HepG2 (cell line): ENCODE results near the gene ACADS. TPM values are rescaled to one million over a fixed set of nuclear protein-coding genes. Genes with fewer than 3 reads are reported as not detected.

Source experiments
- ATAC-seq: fragments of 200-7000 bp; cut with Tn5 transposase; 3 replicates; pipeline ENCODE4 v1.9.1; 2020; ENCODE audit warnings: mild to moderate bottlenecking, moderate library complexity
- BruUV-seq: library from RNA; stranded (reverse); fragments of 400-500 nt; replicated peaks from 2 replicates; lab custom pipeline; 2021; lab: Mats Ljungman, UMichigan
- CTCF ChIA-PET: fragments of 300-600 bp; formaldehyde crosslinking; extraction: SDS; loops from one replicate; lab custom pipeline; 2021; ENCODE audit warnings: low total read pairs, inconsistent platforms, low intra/inter-chr PET ratio; lab: Yijun Ruan, JAX
- POLR2A ChIA-PET: fragments of 350-600 bp; sonication (Branson Sonifier 250); formaldehyde crosslinking; loops from one replicate; lab custom pipeline; 2020; ENCODE audit warnings: antibody characterized with exemption, inconsistent platforms; lab: Yijun Ruan, JAX
- DNase-seq: peaks from one replicate; pipeline ENCODE4 v3.0.0-alpha.2; 2015; ENCODE audit warnings: low spot score
- FAIRE-seq: peaks from 3 replicates; lab custom pipeline; 2011; peaks lifted over from hg19 to GRCh38; lab: Jason Lieb, UNC
- H2AFZ ChIP-seq: one replicate; pipeline ENCODE4 v1.6.1; 2011; ENCODE audit warnings: low read length, inconsistent platforms
- H3K27ac ChIP-seq: fragments of 300-600 bp; 3 replicates; pipeline ENCODE4 v1.8.0; 2011; ENCODE audit warnings: mixed run types, mild to moderate bottlenecking, mixed read lengths, low read length, inconsistent platforms; ENCODE audit not compliant: insufficient read depth; ENCODE audit errors: extremely low read length
- H3K27me3 ChIP-seq, 2 experiments: fragments of 200-600 bp in 1 of 2; 2 replicates in 1 of 2; 3 replicates in 1 of 2; pipeline versions ENCODE4 v1.6.0 to v1.8.0; 2011; ENCODE audit warnings: low read length in 2 of 2, mild to moderate bottlenecking in 2 of 2, moderate library complexity in 2 of 2, inconsistent platforms in 1 of 2; ENCODE audit not compliant: insufficient read depth in 2 of 2, control insufficient read depth in 1 of 2
- H3K36me3 ChIP-seq, 2 experiments: fragments of 200-600 bp in 1 of 2; replicated peaks in 1 of 2; 2 replicates in 1 of 2; 3 replicates in 1 of 2; pipeline versions ENCODE4 v1.5.1 to v1.8.0; 2011; ENCODE audit warnings: low read length in 2 of 2, inconsistent platforms in 1 of 2; ENCODE audit not compliant: insufficient read depth in 2 of 2, control insufficient read depth in 1 of 2
- H3K4me1 ChIP-seq: 2 replicates; pipeline ENCODE4 v1.5.1; 2012; ENCODE audit warnings: low read length, inconsistent platforms; ENCODE audit not compliant: insufficient read depth
- H3K4me2 ChIP-seq: 2 replicates; pipeline ENCODE4 v1.6.0; 2011; ENCODE audit warnings: low read depth, low read length, inconsistent platforms
- H3K4me3 ChIP-seq, 3 experiments: fragments of 200-600 bp in 1 of 3; sonication (generic), shearing (Covaris generic) in 1 of 3; replicated peaks in 1 of 3; 2 replicates each; pipeline ENCODE4 v1.5.1; 2011 to 2016; ENCODE audit warnings: low read length in 3 of 3, inconsistent platforms in 2 of 3, low read depth in 2 of 3, mild to moderate bottlenecking in 2 of 3, control low read depth in 1 of 3, mixed read lengths in 1 of 3; ENCODE audit not compliant: insufficient read depth in 1 of 3
- H3K79me2 ChIP-seq: one replicate; pipeline ENCODE4 v1.6.1; 2011; ENCODE audit warnings: low read length, inconsistent platforms; ENCODE audit not compliant: insufficient read depth
- H3K9ac ChIP-seq: 2 replicates; pipeline ENCODE4 v1.6.0; 2011; ENCODE audit warnings: mild to moderate bottlenecking, low read depth, low read length, inconsistent platforms; ENCODE audit not compliant: insufficient read depth
- H3K9me3 ChIP-seq: 2 replicates; pipeline ENCODE4 v1.5.1; 2012; ENCODE audit warnings: mild to moderate bottlenecking, low read length
- H4K20me1 ChIP-seq: 2 replicates; pipeline ENCODE4 v1.6.0; 2011; ENCODE audit warnings: inconsistent platforms, mild to moderate bottlenecking, low read length, moderate library complexity; ENCODE audit not compliant: insufficient read depth
- CREB3 ChIP-seq: sonication (generic); formaldehyde crosslinking; IDR thresholded peaks from 2 replicates; pipeline ENCODE4 v1.5.0; 2020; ENCODE audit warnings: missing genetic modification reagents
- DPF2 ChIP-seq: sonication (generic); formaldehyde crosslinking; IDR thresholded peaks from 2 replicates; pipeline ENCODE4 v1.4.0; 2020; ENCODE audit warnings: mild to moderate bottlenecking, low read depth, missing genetic modification reagents, borderline replicate concordance
- MAFF ChIP-seq: IDR thresholded peaks from 2 replicates; pipeline ENCODE4 v1.6.1; 2011; ENCODE audit warnings: low read depth, low read length, improper control_type of control experiment
- MAFK ChIP-seq, 2 experiments: IDR thresholded peaks in 1 of 2; conservative IDR thresholded peaks in 1 of 2; 2 replicates each; pipeline ENCODE4 v1.6.1; 2011; ENCODE audit warnings: improper control_type of control experiment in 2 of 2, low read length in 2 of 2
- RFX5 ChIP-seq: IDR thresholded peaks from 2 replicates; pipeline ENCODE4 v1.6.1; 2011; ENCODE audit warnings: low read depth, low read length, improper control_type of control experiment
- ZNF513 ChIP-seq: sonication (generic); formaldehyde crosslinking; conservative IDR thresholded peaks from 2 replicates; pipeline ENCODE4 v1.5.0; 2020; ENCODE audit warnings: missing genetic modification reagents
- WGBS: methylation state at CpG from one replicate; pipeline ENCODE4 v1.1.6; 2017; ENCODE audit warnings: low lambda C conversion rate; 5-methylcytosine and 5-hydroxymethylcytosine counted together
- in situ Hi-C: cut with HindIII; loops from 2 replicates; pipeline ENCODE4 v1.10.0; 2017; ENCODE audit warnings: low pct_unique_long_range_greater_than_20kb; ENCODE audit not compliant: extremely low pct_ligation_motif_present
- intact Hi-C: fragments of 100-400 bp; cut with micrococcal nuclease; formaldehyde crosslinking; loops from one replicate; pipeline ENCODE4 v1.10.0; 2022; ENCODE audit not compliant: unreplicated experiment
- polyA plus RNA-seq, 8 experiments: library from polyadenylated mRNA; depleted of rRNA in 3 of 8; stranded (reverse) in 7 of 8; unstranded in 1 of 8; fragments of >200 nt; fragmentation: Illumina TruSeq in 4 of 8; extraction: Trizol in 4 of 8; gene quantifications; 2 replicates each; pipeline versions ENCODE4 v1.2.1 to v1.2.3, GENCODE V29; 2011 to 2016; ENCODE audit warnings: low read depth in 4 of 8, missing spikeins in 1 of 8, mixed read lengths in 1 of 8; ENCODE audit not compliant: insufficient read depth in 1 of 8
- total RNA-seq, 5 experiments: library from RNA; depleted of rRNA; stranded (reverse); fragments of >200 nt; fragmentation: Illumina TruSeq; extraction: Trizol; gene quantifications; 2 replicates each; pipeline ENCODE4 v1.2.3, GENCODE V29; 2016; ENCODE audit warnings: low read depth in 1 of 5
- TF ChIP-seq, protein P1 (sequence below): sonication (generic); formaldehyde crosslinking; IDR thresholded peaks from 2 replicates; pipeline ENCODE4 v1.5.0; 2020; ENCODE audit warnings: missing genetic modification reagents

The ACADS gene
- total and polyA plus RNA-seq, 2 of the 13 experiments (the other 11 are each of a cell fraction or from before 2014, with no cell fraction given) = 17.4 to 27.7 TPM

GRCh38 chr12:120712610-120713009 lies 13.0 kb upstream of the ACADS start:
- Histone ChIP-seq H3K27me3 (no peaks in the 10 kb centered on the region), H2AFZ (no peak overlapping the region), H3K9me3 (no peaks in the 10 kb centered on the region), H3K27ac (no peak overlapping the region), H3K79me2 (peaks cover 14% of the 10 kb centered on the region), H3K4me3 (no peak overlapping the region), H3K4me2 (no peak overlapping the region), H3K36me3 (peaks cover 2 to 28% of the 10 kb centered on the region in 2 experiments), H4K20me1 (no peaks in the 10 kb centered on the region; the same call in 1 of the 2 replicates), H3K9ac (no peak overlapping the region), H3K4me1 (peaks cover 34% of the 10 kb centered on the region)
- BruUV-seq = no TSS peak
- intact Hi-C loops (no loop called here), in situ Hi-C loops (loop anchor here (5.0 kb wide), 2 partner anchors 65 to 130 kb away; partner anchors contain the start of gene POP5)
- POLR2A ChIA-PET = no interaction called here
- 94% methylated on average over 6 of the region's 6 CpGs for WGBS
- ATAC-seq (no peak), DNase-seq (no peak), FAIRE-seq (no peak)
- CTCF ChIA-PET = interaction anchor here (2.9 kb wide), 1 partner anchor 129 kb away, joined by 21 read pairs; no protein-coding TSS in a partner anchor
- TF ChIP-seq ZNF513 (CRISPR knock-in tag) (no peak), CREB3 (CRISPR knock-in tag) (no peak), DPF2 (CRISPR knock-in tag) (no peak), MAFK (conservative IDR thresholded peaks at IDR 0.05 in 1 of 2, IDR thresholded peaks at IDR 0.05 in 1 of 2; ENCODE audit: low read length in 2 of 2) (peak; percentile 66 to 86), MAFF (peak; percentile 79), RFX5 (peak; percentile 33; the same call in 1 of the 2 replicates)
- TF ChIP-seq, protein P1, sequence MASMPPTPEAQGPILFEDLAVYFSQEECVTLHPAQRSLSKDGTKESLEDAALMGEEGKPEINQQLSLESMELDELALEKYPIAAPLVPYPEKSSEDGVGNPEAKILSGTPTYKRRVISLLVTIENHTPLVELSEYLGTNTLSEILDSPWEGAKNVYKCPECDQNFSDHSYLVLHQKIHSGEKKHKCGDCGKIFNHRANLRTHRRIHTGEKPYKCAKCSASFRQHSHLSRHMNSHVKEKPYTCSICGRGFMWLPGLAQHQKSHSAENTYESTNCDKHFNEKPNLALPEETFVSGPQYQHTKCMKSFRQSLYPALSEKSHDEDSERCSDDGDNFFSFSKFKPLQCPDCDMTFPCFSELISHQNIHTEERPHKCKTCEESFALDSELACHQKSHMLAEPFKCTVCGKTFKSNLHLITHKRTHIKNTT (CRISPR knock-in tag) = no peak
